NCI-H128 (cell line): ENCODE results near the gene GNB1.

Experiments used
- DNase-seq: peaks from one replicate; lab custom pipeline; 2025; ENCODE audit not compliant: unreplicated experiment; lab: John Stamatoyannopoulos, UW

Gene GNB1

GRCh38 chr1:1832820-1833219 is 58.1 kb downstream of the GNB1 start:
- no peak for DNase-seq

DNA sequence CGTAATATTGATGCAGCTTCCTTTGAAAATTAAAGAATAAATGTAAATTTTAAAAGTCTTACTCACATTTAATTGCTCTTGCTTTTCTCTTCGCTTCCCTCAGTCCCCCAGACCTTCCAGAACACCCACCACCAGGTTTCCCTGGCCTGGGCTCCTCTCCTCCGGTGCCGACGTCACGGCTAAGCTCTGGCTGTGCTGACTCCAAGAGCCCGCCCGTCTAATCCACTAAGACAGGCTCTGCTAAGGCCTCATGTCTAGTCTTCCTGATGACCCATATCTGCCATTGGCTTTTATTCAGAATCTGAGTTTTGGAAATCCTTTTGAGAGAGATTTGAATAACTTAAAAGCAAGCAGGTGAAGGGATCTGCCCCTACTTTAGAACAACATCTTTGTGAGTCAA is 58.7 kb downstream of the GNB1 start:
- DNase-seq = no peak

DNA sequence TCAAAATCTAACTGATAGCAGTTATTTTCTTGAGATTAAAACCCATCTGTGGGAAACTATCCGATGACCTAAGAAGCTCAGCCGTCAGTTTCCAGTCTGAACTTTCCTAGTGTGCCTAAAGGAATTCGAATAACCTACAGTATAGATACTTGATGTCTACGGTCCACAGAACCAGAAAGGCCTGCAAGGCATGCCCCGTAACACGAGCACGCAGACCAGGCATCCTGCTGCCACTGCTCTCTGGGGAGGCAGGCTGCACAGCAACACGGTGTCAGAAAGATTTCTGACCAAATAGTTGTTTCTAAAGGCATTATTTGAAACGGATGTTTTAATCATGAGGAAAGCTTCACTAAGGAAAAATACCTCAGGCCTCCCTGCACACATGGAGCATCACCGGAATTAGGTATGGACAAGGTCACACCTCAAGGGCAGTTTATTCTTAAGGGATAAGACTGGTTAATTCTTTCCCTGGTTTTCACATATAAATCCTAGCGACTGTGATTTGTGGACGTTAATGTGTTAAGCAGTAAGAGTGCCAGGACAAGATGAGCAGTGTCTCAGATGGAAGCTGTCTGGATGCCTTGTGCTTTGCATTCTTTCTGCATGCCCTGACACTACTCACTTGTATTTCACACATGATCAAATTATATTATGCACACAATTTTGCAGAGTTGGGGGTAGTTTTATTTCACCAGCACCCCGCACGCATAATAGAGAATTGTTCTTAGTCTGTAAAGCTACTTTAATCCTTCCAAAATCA is 63.6 kb downstream of the GNB1 start:
- no peak for DNase-seq

DNA sequence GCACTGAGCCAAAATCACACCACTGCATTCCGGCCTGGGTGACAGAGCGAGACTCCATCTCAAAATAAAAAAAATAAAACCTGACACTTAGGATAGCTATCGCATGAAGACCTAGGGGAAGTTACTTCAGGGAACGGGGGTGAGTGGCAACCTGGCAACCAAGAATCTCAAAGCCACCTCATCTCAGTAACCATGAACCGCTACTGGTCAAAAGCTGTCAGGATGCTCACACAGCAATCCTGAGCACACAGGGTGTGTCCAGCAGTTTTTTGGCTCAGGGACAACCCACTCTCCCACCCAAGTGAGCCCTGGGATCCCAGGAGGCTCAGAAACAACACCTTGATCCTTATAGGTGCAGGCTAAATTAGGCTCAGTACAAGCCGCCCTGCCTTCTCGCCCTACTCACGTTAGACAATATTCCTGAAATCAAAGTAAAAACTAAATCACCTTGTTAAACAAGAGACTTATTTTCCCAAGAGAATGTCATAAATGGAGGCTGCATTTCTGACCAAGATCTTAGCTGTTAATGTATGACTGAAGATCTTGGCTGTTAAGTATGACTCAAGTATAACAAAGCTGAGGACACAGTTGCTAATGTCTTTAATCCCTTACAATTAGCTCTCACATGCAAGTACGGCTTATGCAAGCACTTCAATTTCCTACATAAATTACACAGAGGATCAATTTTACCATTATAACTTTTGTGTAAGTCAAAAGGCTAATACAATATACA is 64.4 kb downstream of the GNB1 start:
- DNase-seq = no peak

DNA sequence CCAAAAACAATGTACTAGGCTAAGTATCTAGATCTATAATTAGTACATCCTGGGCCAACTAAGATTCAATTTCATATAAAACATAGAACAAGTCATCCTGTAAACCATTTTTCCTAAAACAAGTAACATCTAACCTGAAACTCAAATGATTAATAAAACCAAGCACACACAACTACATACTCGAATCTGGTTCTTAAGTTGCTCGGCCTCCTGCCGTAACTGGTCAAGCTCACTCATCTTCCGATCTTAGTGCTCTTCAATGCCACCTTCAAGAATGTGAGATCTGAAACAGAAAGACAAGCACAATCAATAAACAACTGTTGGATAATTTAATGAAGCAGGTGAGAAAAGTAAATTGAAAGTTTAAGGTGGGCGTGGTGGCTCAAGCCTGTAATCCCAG is 65.7 kb downstream of the GNB1 start:
- DNase-seq = no peak

GRCh38 chr1:1819762-1820161 is 71.1 kb downstream of the GNB1 start:
- DNase-seq = no peak

DNA sequence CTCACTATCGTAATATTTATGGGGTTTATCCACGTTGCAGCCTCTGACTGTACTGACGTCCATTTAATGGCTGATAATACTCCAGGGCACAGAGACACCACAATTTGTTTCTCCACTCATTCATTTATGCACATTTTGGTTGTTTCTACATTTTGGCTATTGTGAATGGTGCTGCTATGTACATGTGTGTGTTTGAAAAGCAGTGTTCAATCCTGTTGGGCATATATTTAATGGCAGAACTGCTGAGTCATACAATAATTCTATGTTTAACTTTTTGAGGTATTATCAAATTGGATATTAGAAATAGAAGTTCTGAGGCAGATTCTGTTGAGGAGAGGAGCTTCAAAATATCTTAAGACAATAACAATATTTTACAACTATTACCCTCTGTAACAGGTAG is 73.7 kb downstream of the GNB1 start:
- DNase-seq = no peak

DNA sequence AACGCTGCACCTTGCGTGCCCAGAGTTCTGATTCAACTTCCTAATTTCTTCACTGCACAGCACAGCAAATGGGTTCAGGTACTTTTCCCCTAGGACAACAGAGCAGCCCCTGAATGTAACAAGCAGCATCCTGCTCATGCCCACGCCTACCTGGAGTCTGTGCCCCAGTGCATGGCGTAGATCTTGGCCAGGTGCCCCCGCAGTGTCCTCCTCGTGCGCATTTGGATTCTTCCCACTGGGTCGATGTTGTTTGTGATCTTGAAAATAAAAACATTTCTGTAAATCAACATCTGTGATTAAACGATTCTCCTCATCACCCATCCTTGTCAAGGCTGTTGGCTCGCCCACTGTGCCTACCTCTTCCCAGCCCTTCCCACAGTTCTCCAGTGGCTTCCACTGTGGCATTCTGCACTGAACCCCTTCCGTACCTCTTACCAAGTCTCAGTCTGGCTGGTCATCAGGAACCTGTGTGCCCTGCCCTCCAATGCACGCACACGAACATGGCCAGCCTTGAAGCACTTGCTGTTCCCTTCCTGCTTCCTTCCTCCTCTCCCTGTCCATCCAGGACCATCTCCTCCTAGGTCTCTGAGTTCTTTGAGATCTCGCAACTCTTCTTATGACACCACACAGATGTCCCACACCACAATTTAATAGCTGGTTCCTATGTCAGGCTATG is 75.1 kb downstream of the GNB1 start:
- no peak for DNase-seq

DNA sequence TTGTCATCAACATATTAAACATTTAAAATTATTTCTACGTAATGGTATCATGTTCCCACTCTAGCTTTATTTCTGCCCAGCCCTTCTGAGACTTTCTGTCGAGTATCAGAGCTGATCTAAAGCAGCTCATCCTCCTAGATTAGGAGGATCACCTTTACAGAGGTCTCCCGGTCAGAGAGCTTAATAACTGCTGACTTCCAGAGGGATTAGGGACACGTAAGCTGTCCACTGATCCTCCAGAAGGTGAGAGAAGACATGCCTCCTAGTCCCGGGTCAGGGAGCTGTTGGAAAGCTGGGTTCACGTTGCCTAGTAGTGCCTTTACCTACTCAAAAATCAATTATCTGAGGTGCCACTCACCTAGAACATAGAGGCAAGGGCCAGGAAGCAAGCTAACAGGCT is 81.4 kb downstream of the GNB1 start:
- DNase-seq = no peak

DNA sequence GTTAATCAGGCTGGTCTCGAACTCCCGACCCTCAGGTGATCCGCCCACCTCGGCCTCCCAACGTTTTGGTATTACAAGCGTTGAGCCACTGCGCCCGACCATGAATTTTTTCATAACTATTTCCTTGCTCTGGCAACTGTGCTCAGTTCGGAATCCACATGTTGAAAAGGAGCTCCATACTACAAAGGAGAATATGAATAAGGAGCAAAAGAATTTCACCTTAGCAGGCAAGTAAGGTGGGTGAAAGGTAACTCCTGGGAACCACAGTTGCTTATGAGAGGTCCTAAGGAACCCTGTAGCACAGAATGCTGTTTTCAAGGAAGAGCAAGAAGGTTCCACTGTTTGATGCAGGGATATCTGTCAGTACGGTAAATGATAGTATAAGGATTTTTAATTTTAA is 82.7 kb downstream of the GNB1 start:
- DNase-seq = no peak

DNA sequence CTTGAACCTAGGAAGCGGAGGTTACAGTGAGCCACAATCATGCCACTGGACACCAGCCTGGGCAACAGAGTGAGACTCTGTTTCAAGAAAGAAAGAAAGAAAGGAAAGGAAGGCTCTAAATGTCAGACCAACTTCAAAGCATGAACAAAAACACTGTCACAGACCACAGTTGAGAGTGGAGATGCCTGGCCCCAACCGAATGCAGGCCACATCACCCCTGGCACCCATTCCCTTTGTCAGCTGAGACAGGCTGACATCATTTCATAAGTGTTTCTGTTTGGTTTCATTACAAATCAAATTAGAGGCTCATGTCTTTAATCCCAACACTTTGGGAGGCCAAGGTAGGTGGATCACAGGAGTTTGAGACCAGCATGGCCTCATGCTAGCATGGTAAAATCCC is 84.0 kb downstream of the GNB1 start:
- no peak for DNase-seq

DNA sequence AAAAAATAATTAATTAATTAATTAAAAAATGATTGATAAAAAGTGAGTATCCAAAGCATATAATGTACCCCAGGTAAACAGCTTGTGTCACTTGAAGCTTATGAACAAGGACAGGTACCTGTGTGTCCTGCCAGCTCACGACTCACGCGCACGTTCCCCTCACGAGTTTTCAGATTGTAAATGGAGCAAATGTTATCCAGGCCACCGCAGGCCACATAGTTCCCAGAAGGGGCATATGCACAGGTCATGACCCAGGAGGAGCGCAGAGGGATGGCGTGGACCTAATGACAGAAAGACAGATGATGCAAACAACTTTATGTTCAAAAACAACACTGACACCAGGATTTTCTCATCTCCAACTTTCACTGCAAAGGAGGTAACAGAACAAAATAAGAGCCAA is 86.6 kb downstream of the GNB1 start:
- no peak for DNase-seq

DNA sequence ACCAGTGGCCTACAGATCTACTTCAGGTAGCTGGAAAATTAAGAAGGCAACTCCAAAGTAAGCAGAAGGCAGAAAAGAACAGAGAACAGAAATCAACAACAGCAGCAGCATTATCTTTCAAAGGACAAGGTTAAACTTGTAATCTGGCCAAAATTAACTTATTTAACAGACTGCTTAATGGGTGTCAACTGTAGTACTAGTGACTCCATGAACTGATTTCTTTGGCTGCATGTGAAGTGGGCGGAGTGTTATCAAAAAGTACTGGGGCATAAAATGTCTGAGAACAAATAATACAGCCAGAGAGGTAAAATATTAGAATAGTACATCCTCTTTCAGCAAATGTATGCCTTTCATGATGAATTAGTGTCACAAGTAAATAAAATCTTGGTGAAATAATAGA is 88.0 kb downstream of the GNB1 start:
- DNase-seq = no peak

DNA sequence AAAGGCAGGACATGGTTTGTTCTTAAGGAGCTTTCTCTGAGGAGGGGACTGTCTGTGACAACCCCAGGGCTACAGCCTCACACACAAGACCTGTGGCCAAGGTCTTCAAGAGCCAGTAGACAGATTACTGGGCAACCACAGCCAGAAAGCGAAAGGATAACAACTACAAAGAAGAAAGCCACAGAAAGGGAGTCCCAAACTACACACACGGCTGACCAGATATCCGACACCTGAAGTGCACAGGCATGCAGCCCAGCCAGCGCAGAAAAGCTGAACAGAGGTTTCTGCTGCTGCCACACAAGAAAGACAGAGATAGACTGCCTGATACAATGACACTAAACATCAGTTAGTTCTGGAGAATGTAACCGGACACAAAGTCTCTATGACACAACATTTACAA is 91.2 kb downstream of the GNB1 start:
- DNase-seq = no peak

DNA sequence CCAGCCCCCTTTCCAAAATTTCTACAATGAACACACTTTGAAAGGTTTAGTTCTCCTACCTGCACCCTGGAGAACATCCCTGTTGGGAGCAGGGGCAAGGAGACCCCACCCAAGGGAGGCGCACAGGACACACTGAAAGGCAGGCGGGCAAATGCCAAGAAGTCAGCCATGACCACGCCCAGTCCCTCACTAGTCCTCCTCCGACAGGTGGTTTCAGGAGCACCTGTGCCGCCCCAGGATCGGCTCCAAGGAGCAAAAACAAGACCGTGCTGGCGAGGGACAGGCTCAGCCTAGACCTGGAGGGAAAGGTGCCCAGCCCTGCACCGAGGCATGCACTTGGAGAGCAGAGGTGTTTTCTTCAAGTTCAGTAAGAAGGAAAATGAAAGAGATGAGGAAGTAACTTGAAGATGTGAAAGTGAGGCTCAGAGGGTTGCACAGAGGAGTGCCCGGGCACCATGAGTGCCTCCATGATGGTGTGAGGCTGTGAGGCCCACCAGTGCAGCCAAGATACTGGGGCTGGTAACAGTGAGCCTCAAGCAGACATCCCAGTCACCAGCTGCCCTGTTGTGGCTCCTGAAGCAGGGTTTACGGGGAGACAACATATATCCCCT is 93.1 kb downstream of the GNB1 start:
- DNase-seq = no peak

GRCh38 chr1:1796466-1796865 is 94.4 kb downstream of the GNB1 start:
- no peak for DNase-seq

DNA sequence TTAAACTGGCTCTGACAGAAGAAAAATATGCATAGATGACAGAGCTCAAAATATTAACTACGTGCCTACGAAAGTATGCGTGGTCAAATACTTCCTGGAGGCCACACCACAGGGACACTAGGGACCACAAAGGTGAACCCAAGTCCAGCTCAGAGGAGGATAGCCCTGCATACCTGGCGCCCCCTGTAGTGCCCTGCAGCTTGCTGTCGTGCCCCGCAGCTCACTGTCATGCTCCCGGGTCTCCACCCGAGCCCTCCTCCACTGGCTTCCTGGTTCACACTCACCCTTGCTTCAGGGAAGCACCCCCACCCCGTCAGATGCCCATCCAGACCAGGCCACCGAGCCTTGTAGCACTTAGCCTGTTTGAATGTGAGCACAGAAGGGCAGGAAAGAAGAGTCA is 95.9 kb downstream of the GNB1 start:
- no peak for DNase-seq

- no peak for DNase-seq
These were observed 97.2 kb downstream of the GNB1 start for GRCh38 chr1:1793481-1794244.

DNA sequence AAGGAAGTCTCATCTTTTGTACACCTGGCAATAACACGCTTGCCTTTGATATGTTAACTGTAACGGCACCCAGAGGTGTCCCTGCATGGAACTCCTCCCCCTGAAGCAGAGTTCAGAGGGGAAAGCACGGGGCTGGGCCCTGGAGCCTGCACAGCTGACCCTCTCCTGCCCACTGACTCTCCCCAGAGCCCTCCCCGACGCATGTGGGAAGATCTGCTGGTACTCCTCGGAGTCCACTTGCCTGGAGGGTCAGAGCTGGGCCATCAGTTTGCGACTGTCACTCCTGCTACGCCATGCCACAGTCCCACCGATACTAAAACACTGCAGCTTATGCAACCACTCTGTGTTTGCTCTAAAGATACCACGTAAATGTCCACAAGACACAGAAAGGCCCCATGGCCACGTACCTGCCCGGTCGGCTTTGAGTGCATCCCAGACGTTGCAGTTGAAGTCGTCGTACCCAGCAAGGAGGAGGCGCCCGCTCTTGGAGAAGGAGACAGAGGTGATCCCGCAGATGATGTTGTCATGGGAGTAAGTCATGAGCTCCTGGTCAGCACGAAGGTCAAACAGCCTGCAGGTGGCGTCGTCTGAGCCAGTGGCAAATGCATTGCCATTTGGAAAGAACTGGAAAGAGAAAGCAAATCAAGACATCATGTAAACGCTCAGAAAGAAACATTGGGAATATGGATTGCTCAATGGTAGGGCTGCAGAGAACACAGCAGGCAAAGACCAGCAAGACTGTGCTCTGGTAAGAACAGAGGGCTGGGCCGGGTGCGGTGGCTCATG is 102.0 kb downstream of the GNB1 start:
- DNase-seq = no peak

- no peak for DNase-seq
These were observed 102.8 kb downstream of the GNB1 start for GRCh38 chr1:1788136-1788535.
